Erythroblast (primary cell): ENCODE results near the gene LSR.

Experiments
- GATA1 ChIP-seq: IDR thresholded peaks from 2 replicates; pipeline ENCODE4 v1.6.1; 2011; ENCODE audit warnings: low read depth, mild to moderate bottlenecking, control low read depth, low read length, moderate library complexity
- POLR2A ChIP-seq: IDR thresholded peaks from 2 replicates; pipeline ENCODE4 v1.6.1; 2011; ENCODE audit warnings: mild to moderate bottlenecking, low read length

GRCh38 chr19:35249146-35249847 is 495 bp downstream of the LSR start:
- TF ChIP-seq POLR2A (no peak), GATA1 (no peak)
